Body of pancreas (tissue), 4 donors: ENCODE measurements around the gene BPIFB6. TPM values are rescaled to one million over a fixed set of nuclear protein-coding genes. Genes with fewer than 3 reads are reported as not detected.

Source experiments
- ATAC-seq: fragments of 150-250 bp; one replicate; pipeline ENCODE4 v1.9.1; 2016
- DNase-seq, 4 donors: peaks; one replicate each; pipeline ENCODE4 v3.0.0-alpha.2; 2019
- H3K27ac ChIP-seq, 4 donors: fragments of 200-600 bp; sonication (generic); 1 replicate in 3 of 4; 2 replicates in 1 of 4; pipeline versions ENCODE4 v1.5.1 to v1.6.1; 2016 to 2019; ENCODE audit warnings: mild to moderate bottlenecking in 1 of 4, mixed read lengths in 1 of 4, moderate library complexity in 1 of 4
- H3K27me3 ChIP-seq, 2 donors: fragments of 200-600 bp; sonication (generic); one replicate each; pipeline ENCODE4 v1.6.0; 2016; ENCODE audit warnings: mild to moderate bottlenecking in 1 of 2
- H3K36me3 ChIP-seq, 2 donors: fragments of 200-600 bp; sonication (generic); replicated peaks in 1 of 2; 2 replicates each; pipeline ENCODE4 v1.5.1; 2016; ENCODE audit warnings: low read depth in 2 of 2; ENCODE audit not compliant: insufficient read depth in 1 of 2
- H3K4me1 ChIP-seq: fragments of 200-600 bp; sonication (generic); one replicate; pipeline ENCODE4 v1.6.0; 2016
- H3K4me3 ChIP-seq, 2 donors: fragments of 200-600 bp; sonication (generic); 1 replicate in 1 of 2; 2 replicates in 1 of 2; pipeline ENCODE4 v1.5.1; 2016 to 2019
- H3K9me3 ChIP-seq, 3 donors: fragments of 200-600 bp; sonication (generic); 1 replicate in 2 of 3; 2 replicates in 1 of 3; pipeline ENCODE4 v1.5.1; 2016
- POLR2A ChIP-seq, 3 donors: fragments of 450-650 bp; IDR thresholded peaks; one replicate each; pipeline ENCODE4 v1.6.1; 2016; ENCODE audit warnings: antibody characterized with exemption in 3 of 3, mild to moderate bottlenecking in 2 of 3
- WGBS, 2 donors: methylation state at CpG; one replicate each; pipeline ENCODE4 v1.1.5; 2017; 5-methylcytosine and 5-hydroxymethylcytosine counted together
- intact Hi-C: fragments of 100-400 bp; cut with DNase I; formaldehyde crosslinking; loops from one replicate; pipeline ENCODE4 v1.15.1; 2023
- total RNA-seq, 2 donors: library from RNA; depleted of rRNA; stranded (reverse); fragments of >200 nt; gene quantifications; one replicate each; pipeline ENCODE4 v1.1.0, GENCODE V29; 2016
- TF ChIP-seq, protein P1 (sequence below), 7 experiments: fragments of 450-650 bp in 4 of 7; fragments of 200-600 bp in 3 of 7; sonication (generic) in 3 of 7; IDR thresholded peaks; one replicate each; pipeline ENCODE4 v1.5.1; 2016 to 2019; ENCODE audit warnings: antibody characterized with exemption in 7 of 7

The BPIFB6 gene
- total RNA-seq, 2 donors from 2014 or later, result not detected

DNA sequence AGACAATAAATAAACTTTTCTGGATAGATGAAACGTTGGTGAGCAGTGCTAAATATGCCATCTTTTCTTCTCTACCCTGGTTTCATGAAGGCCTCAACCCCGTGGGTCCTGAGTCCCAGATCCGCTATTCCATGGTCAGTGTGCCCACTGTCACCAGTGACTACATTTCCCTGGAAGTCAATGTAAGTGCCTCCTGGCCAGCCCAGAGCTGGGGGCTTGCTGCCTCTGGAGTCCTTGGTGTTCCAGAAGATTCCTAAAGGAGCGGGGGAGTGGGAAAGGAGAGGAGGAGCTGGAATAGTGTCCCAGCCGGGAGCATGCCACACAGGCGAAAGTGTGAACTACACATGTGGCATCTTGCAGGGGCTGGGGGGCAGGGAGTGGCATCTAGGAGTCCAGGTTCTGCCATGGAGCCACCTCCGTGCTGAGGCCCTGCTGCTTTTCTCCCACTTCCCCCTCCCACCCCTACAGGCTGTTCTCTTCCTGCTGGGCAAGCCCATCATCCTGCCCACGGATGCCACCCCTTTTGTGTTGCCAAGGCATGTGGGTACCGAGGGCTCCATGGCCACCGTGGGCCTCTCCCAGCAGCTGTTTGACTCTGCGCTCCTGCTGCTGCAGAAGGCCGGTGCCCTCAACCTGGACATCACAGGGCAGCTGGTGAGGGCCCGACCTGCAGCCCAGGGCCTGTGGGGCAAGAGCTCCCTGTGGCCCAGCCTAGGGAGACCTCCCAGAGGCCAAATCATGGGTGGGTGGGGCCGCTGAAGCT, 13.1 kb upstream of the BPIFB6 start:
- intact Hi-C loops, result no loop called here
- Histone ChIP-seq H3K27ac (no peak overlapping the region), H3K36me3 (no peaks in the 10 kb centered on the region), H3K4me3 (no peak overlapping the region), H3K27me3 (no peaks in the 10 kb centered on the region), H3K4me1 (no peaks in the 10 kb centered on the region), H3K9me3 (no peaks in the 10 kb centered on the region)
- no peak for ATAC-seq
- no peak for TF ChIP-seq POLR2A (IDR thresholded peaks at IDR 0.05)
- TF ChIP-seq, protein P1, sequence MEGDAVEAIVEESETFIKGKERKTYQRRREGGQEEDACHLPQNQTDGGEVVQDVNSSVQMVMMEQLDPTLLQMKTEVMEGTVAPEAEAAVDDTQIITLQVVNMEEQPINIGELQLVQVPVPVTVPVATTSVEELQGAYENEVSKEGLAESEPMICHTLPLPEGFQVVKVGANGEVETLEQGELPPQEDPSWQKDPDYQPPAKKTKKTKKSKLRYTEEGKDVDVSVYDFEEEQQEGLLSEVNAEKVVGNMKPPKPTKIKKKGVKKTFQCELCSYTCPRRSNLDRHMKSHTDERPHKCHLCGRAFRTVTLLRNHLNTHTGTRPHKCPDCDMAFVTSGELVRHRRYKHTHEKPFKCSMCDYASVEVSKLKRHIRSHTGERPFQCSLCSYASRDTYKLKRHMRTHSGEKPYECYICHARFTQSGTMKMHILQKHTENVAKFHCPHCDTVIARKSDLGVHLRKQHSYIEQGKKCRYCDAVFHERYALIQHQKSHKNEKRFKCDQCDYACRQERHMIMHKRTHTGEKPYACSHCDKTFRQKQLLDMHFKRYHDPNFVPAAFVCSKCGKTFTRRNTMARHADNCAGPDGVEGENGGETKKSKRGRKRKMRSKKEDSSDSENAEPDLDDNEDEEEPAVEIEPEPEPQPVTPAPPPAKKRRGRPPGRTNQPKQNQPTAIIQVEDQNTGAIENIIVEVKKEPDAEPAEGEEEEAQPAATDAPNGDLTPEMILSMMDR (IDR thresholded peaks at IDR 0.05), result no peak
- 55 to 63% methylated on average over 12 to 14 of the region's 14 CpGs for WGBS, 2 donors
- DNase-seq, result no peak

DNA sequence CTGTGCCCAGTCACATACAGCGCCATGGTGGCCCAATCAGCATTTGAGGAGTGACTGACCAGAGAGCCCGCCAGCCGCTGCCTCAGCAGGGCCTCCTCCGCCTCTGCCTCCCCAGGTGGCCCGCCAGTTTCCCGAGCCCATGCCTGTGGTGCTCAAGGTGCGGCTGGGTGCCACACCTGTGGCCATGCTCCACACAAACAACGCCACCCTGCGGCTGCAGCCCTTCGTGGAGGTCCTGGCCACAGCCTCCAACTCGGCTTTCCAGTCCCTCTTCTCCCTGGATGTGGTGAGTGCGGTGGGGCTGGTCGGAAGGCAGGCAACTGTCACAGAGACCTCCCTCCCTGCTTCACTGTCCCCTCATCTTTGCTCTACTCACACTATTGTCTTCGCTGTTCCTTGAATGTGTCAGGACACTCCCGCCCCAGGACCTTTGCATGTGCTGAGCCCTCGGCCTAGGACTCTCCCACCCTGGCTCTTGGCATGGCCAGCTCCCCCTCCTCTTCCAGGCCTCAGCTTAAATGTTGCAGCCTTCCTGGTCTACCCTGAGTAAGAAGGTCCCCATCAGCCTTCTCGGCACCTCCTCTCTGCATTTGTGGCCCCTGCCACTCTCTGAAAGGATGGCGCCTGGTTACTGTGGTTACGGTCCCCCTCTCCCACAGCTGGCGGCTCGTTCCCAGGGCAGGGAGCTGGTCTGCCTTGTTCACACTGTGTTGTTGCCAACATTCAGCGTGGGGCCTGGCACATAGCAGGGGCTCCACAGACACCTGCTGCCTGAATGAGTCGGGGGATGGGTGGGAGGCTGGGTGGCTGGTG, 11.8 kb upstream of the BPIFB6 start:
- H3K36me3 ChIP-seq, result no peaks in the 10 kb centered on the region

DNA sequence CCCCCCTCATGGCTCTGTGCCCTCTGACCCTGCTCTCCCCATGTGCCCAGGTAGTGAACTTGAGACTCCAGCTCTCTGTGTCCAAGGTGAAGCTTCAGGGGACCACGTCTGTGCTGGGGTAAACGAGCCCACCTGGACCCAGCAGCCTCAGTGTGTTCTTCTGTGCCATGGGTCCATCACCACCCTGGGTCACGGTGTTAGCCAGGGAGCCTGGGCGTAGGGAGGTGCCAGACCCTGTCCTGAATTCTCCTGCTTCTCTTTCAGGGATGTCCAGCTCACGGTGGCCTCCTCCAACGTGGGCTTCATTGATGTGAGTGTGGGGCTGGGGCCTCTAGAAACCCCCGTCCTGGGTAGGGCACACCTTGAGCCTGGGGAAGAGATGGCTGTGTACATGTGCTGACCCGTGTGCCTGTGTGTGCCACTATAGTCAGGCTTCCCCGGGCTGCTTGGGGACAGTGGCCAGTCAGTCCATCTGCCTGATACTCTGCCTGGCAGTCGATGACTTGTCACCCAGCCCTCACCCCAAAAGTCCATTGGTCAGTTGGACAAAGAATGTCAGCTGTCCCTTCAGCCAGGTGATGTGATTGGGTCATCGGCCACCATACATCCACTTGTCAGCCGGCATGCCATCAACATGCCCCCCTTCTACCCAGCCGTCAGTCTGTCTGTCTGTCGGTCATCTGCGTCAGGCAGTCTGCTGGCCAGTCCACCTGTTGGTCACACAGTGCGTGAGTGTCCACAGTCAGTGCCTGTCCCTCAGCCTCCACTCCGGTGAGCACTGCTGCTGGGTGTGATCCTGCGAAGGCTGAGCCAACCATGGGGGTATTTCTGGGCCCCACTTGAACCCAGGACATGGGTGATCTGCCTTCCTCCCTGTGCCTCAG, 10.9 kb upstream of the BPIFB6 start:
- intact Hi-C loops, result no loop called here
- Histone ChIP-seq H3K4me3 (no peak overlapping the region), H3K4me1 (no peaks in the 10 kb centered on the region), H3K36me3 (no peaks in the 10 kb centered on the region), H3K9me3 (no peaks in the 10 kb centered on the region), H3K27ac (no peak overlapping the region), H3K27me3 (no peaks in the 10 kb centered on the region)
- ATAC-seq, result no peak
- DNase-seq, result no peak
- TF ChIP-seq, protein P1 (IDR thresholded peaks at IDR 0.05), result no peak
- TF ChIP-seq POLR2A (IDR thresholded peaks at IDR 0.05), result no peak
- WGBS, 2 donors, result 65 to 72% methylated on average over 5 to 18 of the region's 18 CpGs

More for the DNA sequence above, 11.8 kb upstream of the BPIFB6 start:
- H3K4me1 ChIP-seq, result no peaks in the 10 kb centered on the region
- DNase-seq (no peak), ATAC-seq (no peak)
- TF ChIP-seq, protein P1 (IDR thresholded peaks at IDR 0.05), result no peak
- TF ChIP-seq POLR2A (IDR thresholded peaks at IDR 0.05), result no peak
- H3K4me3 ChIP-seq, result no peak overlapping the region
- no peaks in the 10 kb centered on the region for H3K9me3 ChIP-seq
- H3K27ac ChIP-seq, result no peak overlapping the region
- 83 to 85% methylated on average over 15 to 23 of the region's 23 CpGs for WGBS, 2 donors
- intact Hi-C loops, result no loop called here
- H3K27me3 ChIP-seq, result no peaks in the 10 kb centered on the region

DNA sequence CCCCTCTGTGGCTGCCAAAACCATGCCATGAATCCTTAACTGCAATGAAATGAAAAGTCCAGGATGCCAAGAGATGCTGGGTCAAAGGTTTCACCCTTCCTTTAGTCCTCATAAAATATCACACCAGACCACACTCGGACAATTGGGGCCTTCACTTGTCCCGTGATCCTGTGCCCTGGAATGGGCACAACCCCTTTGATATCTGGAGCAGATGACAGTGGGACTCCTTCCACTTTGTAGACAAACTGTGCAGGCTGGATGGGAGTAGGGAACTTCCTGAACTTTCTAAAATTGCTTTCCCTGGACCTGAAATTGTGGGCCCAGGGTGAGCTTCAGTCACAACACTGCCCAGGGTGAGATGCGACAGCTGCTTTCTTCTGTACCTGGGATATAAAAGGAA, 9.6 kb upstream of the BPIFB6 start:
- no peak for TF ChIP-seq POLR2A (IDR thresholded peaks at IDR 0.05)
- TF ChIP-seq, protein P1 (IDR thresholded peaks at IDR 0.05), result no peak
- Histone ChIP-seq H3K36me3 (no peaks in the 10 kb centered on the region), H3K4me3 (no peak overlapping the region), H3K4me1 (no peaks in the 10 kb centered on the region), H3K9me3 (no peaks in the 10 kb centered on the region), H3K27ac (no peak overlapping the region), H3K27me3 (no peaks in the 10 kb centered on the region)
- DNase-seq, result no peak
- no peak for ATAC-seq
- intact Hi-C loops, result no loop called here
- WGBS, 2 donors, result 45 to 55% methylated on average over 3 of the region's 3 CpGs
